HG02623 (cell line): Measurements from ENCODE around the gene FAM47E.

Source experiments
- ATAC-seq: cut with Tn5 transposase; IDR thresholded peaks from one replicate; pipeline ENCODE4 v1.9.1; 2021; ENCODE audit warnings: moderate library complexity; ENCODE audit not compliant: unreplicated experiment

The FAM47E gene

GRCh38 chr4:76251441-76252270 is at the start of gene FAM47E:
TSS of gene FAM47E (plus strand) at chr4:76251721. CDS start at chr4:76251747, 26 bp downstream.
- no peak for ATAC-seq

- ATAC-seq: no peak
Observed at GRCh38 chr4:76203541-76203940, 48.0 kb upstream of the FAM47E start.

- ATAC-seq: no peak
Observed at GRCh38 chr4:76204936-76205335, 46.6 kb upstream of the FAM47E start.

- ATAC-seq: no peak
Observed at GRCh38 chr4:76205476-76205875, 46.0 kb upstream of the FAM47E start.

- no peak for ATAC-seq
Observed at GRCh38 chr4:76206222-76206942, 45.1 kb upstream of the FAM47E start.

GRCh38 chr4:76207549-76207948 is 44.0 kb upstream of the FAM47E start:
- no peak for ATAC-seq

GRCh38 chr4:76208005-76208765 is 43.3 kb upstream of the FAM47E start:
- ATAC-seq: no peak

GRCh38 chr4:76209881-76210280 is 41.6 kb upstream of the FAM47E start:
- ATAC-seq: no peak

- ATAC-seq: no peak
Observed at GRCh38 chr4:76210452-76210851, 41.1 kb upstream of the FAM47E start.

GRCh38 chr4:76211769-76212708 is 39.5 kb upstream of the FAM47E start:
- no peak for ATAC-seq

GRCh38 chr4:76212851-76213414 is 38.6 kb upstream of the FAM47E start:
- no peak for ATAC-seq

GRCh38 chr4:76213415-76214176 is 37.9 kb upstream of the FAM47E start, which contains the start of gene SCARB2:
TSS of gene SCARB2 (minus strand) at chr4:76213824. CDS start at chr4:76213543, 281 bp downstream.
- ATAC-seq: peak; percentile 62

GRCh38 chr4:76214177-76214675 is 37.3 kb upstream of the FAM47E start:
- ATAC-seq: peak; percentile 3

- ATAC-seq: no peak
Observed at GRCh38 chr4:76215077-76215476, 36.4 kb upstream of the FAM47E start.

- no peak for ATAC-seq
Observed at GRCh38 chr4:76216524-76216923, 35.0 kb upstream of the FAM47E start.

- ATAC-seq: no peak
Observed at GRCh38 chr4:76216975-76217814, 34.3 kb upstream of the FAM47E start.

- ATAC-seq: no peak
Observed at GRCh38 chr4:76219299-76220055, 32.0 kb upstream of the FAM47E start.
